GM18868 (cell line): ENCODE data around the gene RANBP2.
"Not testable (repeated sequence)": the region's sequence is repeated elsewhere in the genome, so short reads cannot be mapped to it uniquely, and the experiment has no call there.

Experiments used
- ATAC-seq: cut with Tn5 transposase; IDR thresholded peaks from one replicate; pipeline ENCODE4 v1.9.1; 2021; ENCODE audit warnings: mild to moderate bottlenecking, moderate library complexity; ENCODE audit not compliant: unreplicated experiment

Gene RANBP2

DNA sequence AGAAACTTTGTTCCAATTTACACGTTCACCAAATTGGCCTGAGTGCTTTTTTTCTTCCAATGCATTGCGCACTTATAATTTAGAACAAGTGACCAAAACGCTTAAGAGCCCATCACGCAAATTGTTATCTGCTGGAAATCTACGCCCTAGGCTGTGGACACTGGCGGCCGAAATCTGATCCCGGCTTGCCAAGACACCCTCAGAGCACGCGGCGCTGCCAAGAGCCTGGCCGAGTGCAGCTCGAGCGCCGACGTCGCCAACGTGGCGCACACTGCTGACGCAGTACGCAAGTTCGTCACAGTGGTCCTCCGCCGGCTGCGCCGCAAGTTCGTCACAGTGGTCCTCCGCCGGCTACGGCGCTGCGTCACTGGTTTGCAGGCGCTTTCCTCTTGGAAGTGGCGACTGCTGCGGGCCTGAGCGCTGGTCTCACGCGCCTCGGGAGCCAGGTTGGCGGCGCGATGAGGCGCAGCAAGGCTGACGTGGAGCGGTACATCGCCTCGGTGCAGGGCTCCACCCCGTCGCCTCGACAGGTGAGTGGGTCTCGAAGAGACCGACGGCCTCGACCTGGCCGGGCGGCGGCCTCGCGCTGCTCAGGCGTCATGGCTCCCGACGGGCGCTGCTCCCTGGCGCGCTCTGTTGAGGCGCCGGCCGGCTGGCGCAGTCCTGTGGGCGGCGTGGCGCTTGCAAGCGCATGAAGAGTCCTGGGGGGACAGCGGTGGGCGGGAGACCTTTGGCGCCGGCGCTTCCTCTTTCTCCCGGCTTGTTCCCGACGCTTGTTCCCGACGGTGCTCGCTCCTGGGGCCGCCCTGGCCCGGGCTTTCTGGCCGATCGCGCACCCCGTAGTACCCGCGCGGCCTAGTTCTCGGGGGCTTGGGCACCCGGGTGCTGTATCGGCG is at the start of gene RANBP2:
RANBP2 (plus strand) TSS at position 334 of the 896 bp plus-strand sequence; CDS start at position 459, 125 bp downstream.
- peak; percentile 99 for ATAC-seq

DNA sequence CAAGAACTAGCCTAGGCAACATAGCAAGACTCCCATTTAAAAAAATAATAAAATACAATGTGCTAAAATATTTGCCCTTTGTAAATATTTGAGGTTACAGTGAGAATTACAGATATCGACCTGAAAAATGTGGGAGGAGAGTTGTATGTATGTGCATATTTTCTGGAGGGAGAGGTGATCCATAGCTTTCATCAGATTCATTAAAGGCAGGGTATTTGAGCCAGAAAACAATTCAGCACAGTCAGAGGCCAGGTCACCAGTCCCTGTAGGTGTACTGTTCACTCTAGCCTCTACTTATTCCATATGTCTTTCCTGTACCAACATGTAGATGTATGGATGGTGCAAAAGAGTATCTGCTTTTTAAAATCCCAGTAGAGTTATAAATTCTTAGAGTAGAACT is 49.0 kb upstream of the RANBP2 start:
- ATAC-seq = not testable (repeated sequence)

DNA sequence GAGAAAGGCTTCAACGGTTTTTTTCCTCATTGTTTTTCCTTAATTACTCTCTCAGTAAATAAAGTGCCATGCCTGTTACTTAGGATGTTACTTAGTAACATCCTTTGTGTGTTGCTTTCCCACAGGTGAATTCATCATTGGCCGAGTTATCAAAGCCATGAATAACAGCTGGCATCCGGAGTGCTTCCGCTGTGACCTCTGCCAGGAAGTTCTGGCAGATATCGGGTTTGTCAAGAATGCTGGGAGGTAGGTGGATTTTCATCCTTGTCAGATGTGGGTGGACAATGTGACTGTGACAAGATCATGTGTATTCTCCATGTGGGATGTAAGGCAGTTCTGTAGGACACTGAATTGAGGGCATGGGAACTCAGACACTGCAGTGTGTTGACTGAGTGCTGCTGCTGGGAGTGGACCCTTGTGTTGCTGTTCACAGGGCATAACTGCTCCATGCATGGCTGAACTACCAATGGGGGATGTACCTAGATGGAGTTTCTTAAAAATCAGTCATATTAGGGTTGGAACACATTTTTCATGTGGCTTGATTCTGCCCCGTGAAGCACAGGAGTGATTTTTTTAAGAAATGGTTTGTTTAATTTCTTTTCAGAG is 47.0 kb upstream of the RANBP2 start:
- peak; percentile 55 for ATAC-seq

DNA sequence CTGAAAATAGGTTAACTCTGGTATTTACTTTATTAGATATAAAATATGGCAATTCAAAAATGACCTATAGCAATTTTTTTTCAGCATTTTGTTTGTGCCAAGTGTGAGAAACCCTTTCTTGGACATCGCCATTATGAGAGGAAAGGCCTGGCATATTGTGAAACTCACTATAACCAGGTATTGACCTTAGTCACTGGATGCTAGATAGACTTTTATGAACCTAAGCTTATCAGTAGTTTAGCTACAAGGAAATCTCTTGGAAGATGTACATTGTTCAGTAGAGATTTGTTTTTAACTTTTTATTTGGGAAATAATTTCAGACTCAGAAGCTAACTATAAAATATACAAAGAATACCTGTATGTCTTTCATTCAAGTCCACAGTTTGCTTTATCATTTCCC is 42.8 kb upstream of the RANBP2 start:
- not testable (repeated sequence) for ATAC-seq

DNA sequence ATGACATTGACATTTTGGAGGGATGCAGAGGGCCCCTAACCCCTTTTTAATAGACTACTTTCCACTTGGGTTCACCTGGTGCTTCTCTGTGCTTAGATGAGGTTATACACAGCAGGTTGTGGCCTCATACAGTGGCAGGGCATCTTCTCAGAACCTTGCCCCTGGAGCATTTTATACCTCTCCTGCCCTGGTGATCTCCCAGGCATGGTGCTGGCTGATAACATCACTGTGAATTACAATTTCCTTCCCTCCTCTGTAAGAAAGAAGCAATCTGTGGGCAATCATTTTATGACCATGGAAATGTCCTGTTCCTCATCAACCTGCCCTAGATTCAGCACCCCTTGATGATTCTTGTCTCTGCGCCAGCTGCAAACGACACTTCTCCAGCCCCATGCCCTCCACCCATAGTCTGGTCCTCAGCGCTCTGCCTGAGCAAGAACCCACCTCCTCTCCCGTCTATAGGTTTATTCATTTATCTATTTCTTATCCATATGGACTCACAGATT is 42.0 kb upstream of the RANBP2 start:
- not testable (repeated sequence) for ATAC-seq

DNA sequence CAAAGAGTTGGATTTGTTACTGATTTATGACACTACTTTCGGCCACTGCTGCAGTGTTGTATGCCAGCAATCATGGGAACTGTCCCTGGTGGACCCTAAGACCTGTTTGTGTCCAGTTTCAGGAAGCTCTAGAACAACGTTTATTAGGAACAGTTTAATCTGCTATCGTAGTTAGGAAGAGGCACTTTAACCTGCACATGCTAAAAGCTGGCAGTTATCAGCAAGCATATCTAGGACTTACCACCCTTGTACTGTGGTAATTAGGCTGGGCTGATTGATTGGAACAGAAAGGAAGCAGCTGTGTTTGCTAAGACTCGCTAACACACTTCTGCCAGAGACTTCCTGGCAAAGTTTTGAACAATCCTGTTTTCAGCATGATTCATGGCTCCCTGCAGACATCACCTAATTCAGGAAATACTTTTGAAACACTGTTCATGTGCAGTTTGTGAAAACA is 41.1 kb upstream of the RANBP2 start:
- ATAC-seq = not testable (repeated sequence)

DNA sequence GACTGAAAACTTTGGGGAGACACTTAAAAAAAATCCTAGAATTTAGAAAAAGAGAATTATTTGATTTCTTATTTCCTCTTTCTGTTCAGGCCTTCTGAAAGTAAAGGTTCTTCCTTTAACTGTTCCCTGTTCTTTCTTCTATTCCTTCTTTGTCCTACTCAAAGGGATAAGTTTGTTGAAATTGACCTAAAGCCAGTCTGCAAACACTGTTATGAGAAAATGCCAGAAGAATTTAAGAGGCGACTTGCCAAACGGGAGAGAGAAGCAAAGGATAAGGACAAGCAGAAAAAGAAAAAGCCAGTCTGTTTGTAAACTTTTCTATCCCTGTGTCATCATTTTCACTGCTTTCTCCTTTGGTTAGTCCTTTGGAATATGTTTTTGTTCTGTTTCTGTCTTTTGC is 38.5 kb upstream of the RANBP2 start:
- not testable (repeated sequence) for ATAC-seq

DNA sequence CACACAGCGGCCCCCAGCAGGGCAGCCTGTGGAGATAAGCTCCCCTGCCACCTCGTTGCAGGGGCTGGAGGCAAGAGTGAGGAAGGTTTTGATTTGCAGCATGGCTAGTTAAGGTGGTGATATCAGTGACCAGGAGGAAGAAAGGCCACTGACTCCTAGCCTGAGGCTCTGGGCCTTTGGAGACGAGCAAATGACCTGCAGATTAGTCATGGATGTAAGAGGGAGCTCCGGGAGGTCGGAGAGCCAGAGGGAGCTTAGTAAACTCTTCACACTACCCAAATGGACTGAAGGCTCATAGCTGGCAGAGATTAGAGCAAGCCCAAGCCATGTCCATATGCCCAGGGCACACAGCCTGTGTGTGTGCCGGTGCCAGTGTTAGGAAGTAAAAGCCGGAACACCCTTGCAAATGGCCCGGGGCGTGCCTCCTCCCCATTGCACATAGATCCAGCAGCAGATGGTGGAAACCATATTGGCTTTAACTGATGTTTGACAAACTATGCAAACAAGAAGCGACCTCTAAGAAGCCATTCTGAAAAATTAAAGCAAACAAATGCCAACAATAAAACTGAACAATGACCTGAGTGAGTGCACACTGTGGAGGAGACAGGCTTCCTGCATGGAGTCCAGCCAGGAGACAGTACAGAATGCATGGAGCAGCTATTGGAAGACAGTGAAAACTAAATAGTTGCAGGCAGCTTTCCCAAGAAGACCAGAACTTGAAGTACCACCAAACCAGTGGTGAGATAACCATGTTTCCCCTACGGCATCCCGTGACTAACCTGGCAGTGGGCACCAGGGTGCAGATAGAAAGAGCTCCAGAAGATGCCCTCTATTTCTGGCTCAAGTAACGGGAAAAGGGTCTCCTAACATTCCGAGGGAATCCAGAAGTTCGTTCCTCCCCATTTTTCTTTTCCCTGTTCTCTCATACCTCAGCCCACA is 30.2 kb upstream of the RANBP2 start:
- ATAC-seq = not testable (repeated sequence)

DNA sequence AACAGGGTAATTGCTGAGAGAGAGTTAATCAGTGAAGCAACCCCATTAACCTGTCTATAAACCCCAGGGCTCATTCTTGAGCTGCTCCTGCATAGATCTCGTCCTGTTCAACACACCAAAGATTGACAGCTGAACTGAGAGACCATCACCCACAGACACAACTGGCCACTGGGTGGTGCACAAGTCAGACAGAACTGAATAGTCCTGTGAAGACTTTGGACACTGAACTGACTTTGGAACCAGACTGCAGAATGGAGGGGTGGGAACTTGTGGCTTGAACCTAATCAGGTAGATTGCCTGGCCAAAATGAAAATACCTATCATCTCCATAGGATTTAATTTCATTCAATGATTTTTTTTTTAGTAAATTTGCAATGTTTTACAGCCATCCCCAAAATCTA is 29.3 kb upstream of the RANBP2 start:
- peak; percentile 91 for ATAC-seq

DNA sequence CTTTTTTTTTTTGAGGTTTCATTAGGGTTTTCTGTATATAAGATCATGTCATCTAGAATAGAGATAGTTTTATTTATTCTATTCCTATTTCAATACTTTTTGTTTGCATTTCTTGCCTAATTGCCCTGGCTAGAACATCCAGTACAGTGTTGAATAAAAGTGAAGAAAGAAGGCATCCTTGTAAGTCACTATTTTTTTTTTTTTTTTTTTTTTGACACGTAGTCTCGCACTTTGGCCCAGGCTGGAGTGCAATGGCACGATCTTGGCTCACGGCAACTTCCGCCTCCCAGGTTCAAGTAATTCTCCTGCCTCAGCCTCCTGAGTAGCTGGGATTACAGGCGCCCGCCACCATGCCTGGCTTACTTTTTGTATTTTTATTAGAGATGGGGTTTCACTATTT is 27.8 kb upstream of the RANBP2 start:
- ATAC-seq = no peak

DNA sequence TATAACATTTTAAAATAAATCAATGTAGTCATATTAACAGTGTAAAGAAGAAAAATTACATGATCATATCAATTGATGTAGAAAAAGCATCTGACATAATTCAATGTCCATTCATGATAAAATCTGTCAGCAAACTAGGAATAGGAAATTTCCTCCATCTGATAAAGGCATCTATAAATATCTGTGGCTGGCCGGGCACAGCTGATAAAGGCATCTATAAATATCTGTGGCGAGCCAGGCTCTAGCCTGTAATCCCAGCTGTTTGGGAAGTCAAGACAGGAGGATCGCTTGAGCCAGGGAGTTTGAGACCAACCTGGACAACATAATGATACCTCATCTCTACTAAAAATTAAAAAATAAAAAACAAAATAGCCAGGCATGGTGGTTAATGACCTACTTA is 18.1 kb upstream of the RANBP2 start:
- ATAC-seq = no peak

DNA sequence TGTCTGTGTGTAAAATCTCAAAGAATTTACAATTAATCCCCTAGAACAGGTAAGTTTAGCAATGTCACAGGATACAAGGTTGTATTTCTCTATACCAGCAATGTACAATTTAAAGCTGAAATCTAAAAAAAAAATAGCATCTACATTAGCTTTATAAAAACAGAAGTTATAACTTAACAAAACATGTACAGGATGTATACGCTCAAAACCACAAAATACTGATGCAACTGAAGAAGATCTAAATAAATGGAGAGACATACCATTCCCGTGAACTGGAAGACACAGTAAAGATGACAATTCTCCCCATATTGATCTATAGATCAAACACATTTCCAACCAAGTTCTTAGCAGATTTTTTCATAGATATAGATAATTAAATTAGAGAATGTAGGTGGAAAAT is 17.5 kb upstream of the RANBP2 start:
- no peak for ATAC-seq

DNA sequence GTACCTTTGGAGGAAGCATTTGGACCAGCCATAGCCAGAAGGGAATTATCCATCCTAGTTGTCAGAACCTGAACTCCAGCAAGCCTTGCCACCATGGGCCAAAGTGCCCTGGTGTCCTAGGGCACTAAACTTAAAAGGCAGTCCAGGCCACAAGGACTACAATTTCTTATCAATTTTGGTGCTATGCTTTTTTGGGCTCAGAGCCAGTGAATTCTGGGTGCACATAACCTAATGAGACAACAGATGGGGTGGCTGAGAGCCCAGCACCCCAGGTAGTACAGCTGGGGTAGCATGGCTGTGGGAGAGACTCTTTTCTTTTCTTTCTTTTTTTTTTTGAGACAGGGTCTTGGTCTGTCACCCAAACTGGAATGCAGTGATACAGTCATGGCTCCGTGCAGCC is 14.4 kb upstream of the RANBP2 start:
- no peak for ATAC-seq

DNA sequence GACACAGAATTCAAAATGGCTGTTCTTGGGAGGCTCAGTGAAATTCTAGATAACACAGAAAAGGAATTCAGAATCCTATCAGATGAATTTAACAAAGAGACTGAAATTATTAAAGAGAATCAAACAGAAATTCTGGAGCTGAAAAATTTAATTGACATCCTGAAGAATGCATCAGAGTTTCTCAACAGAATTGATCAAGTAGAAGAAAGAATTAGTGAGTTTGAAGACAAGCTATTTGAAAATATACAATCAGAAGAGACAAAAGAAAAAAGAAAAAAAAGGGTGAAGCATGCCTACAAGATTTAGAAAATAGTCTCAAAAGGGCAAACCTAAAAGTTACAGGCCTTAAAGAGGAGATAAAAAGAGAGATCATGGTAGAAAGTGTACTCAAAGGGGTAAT is 12.0 kb upstream of the RANBP2 start:
- no peak for ATAC-seq

DNA sequence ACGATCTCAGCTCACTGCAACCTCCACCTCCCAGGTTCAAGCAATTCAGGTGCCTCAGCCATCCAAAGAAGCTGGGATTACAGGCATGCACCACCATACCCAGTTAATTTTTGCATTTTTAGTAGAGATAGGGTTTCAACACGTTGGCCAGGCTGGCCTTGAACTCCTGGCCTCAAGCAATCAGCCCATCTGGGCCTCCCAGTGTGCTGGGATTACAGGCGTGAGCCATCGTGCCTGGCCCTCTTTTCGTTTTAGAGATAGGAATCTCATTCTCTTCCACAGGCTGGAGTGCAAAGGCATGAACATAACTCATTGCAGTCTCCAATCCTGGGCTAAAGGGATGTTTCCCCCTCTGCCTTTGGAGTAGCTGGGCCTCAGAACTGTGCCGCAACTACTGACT is 2.3 kb upstream of the RANBP2 start:
- not testable (repeated sequence) for ATAC-seq

DNA sequence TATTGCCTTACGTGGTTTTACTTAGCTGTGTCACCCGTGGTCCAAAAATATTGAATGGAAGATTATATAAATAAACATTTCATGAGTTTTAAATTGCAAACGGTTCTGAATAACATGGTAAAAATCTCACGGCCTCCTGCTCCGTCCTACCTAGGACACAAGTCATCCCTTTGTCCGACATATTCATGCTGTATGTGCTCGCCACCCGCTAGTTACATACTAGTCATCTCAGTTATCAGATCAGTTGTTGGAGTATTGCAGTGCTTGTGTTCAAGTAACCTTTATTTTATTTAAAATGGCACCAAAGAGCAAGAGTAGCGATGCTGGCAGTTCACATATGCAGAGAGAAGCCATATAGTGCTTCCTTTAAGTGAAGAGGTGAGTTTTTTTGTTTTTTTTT is 6.8 kb downstream of the RANBP2 start:
- ATAC-seq = not testable (repeated sequence)

DNA sequence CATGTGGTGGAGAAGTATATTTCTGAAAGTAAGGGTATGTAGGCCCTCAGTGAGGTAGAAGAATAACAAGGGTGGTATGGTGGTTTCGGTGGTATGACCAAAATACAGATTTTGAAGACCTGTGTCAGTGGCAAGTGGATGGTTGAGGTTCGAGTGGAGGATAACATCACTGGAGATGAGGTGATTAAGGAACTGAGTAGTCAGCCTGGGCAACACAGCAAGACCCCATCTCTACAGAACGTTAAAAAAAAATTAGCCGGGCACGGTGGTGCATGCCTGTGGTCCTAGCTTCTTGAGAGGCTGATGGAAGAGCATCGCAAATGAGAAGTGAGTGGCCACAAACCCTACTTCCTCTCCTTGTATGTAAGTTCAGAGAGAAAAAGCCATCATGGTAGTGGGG is 15.4 kb downstream of the RANBP2 start:
- not testable (repeated sequence) for ATAC-seq

DNA sequence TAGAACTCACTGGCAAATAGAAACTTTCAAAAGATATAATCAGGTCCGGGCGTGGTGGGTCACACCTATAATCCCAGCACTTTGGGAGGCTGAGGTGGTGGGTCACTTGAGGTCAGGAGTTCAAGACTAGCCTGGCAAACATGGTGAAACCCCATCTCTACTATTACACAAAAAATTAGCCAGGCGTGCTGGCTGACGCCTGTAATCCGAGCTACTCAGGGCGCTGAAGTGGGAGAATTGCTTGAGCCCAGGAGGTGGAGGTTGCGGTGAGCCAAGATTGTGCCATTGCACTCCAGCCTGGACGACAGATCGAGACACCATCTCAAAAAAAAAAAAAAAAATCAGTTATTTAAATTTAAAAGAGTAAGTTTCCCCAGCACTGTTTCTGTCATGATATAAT is 38.7 kb downstream of the RANBP2 start:
- not testable (repeated sequence) for ATAC-seq

DNA sequence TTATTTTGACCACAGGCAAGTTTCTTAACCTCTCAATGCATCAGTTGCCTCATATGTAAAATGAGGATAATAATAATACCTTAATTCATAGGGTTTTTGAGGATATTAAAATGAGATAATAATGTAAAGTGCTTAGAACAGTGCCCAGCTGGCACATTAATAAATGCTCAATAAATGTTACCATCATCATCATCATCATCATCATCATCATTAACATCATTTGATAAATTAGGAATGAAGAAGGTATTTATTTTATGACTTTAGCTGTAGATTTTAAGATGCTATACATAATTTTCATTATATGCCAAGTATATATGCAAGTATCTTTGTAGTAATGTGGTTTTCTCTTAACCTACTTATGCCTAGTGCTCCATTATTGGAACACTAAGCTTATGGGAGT is 43.3 kb downstream of the RANBP2 start:
- not testable (repeated sequence) for ATAC-seq

DNA sequence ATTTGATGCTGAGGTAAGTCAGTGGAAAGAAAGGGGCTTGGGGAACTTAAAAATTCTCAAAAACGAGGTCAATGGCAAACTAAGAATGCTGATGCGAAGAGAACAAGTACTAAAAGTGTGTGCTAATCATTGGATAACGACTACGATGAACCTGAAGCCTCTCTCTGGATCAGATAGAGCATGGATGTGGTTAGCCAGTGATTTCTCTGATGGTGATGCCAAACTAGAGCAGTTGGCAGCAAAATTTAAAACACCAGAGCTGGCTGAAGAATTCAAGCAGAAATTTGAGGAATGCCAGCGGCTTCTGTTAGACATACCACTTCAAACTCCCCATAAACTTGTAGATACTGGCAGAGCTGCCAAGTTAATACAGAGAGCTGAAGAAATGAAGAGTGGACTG is 47.4 kb downstream of the RANBP2 start:
- not testable (repeated sequence) for ATAC-seq

DNA sequence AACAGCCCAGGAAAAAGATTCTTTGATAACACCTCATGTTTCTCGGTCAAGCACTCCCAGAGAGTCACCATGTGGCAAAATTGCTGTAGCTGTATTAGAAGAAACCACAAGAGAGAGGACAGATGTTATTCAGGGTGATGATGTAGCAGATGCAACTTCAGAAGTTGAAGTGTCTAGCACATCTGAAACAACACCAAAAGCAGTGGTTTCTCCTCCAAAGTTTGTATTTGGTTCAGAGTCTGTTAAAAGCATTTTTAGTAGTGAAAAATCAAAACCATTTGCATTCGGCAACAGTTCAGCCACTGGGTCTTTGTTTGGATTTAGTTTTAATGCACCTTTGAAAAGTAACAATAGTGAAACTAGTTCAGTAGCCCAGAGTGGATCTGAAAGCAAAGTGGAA is 48.6 kb downstream of the RANBP2 start:
- ATAC-seq = not testable (repeated sequence)
